Body of pancreas (tissue), 4 donors: Measurements from ENCODE around the gene PLCB3.

Experiments used
- CTCF ChIP-seq, 7 experiments: fragments of 450-650 bp in 4 of 7; fragments of 200-600 bp in 3 of 7; sonication (generic) in 3 of 7; IDR thresholded peaks; one replicate each; pipeline ENCODE4 v1.5.1; 2016 to 2019; ENCODE audit warnings: antibody characterized with exemption in 7 of 7
- POLR2A ChIP-seq, 3 donors: fragments of 450-650 bp; IDR thresholded peaks; one replicate each; pipeline ENCODE4 v1.6.1; 2016; ENCODE audit warnings: antibody characterized with exemption in 3 of 3, mild to moderate bottlenecking in 2 of 3

- TF ChIP-seq CTCF (IDR thresholded peaks at IDR 0.05), result no peak
- TF ChIP-seq POLR2A (IDR thresholded peaks at IDR 0.05), result no peak
Observed at GRCh38 chr11:64216879-64217278, 34.5 kb upstream of the PLCB3 start.
